Measurements from ENCODE around the gene URB2.

Gene URB2

DNA sequence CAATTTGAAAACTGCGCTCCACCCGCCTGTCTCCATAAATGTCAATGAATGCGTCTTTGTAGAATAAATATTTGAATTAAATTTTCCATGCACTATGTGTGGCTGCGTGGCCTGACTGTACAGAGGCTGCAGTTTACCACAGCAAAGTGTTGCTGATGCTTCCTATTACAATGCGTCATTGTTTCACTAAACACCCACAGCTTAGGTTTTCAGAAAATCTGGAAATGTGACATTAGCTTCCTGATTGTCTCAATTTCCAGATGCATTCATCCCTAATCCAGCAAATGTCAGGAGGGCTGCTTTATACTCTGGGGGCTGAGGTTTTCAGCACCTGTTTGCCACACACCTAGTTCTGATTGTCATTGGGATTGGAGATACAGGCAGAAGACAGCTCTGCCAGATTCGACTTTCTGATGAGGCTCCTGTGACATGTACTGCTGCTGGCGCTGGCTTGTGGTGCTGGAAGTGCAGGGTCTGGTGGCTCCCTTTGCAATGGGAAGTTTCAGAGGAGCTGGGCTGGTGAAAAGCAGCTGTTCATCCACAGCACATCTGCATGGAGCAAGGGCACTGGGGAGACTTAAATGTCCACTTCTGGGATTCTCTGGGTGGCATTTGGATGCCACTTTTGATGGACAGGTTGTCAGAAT lies 40.0 kb downstream of the URB2 start:
- no peak for TF ChIP-seq CTCF (conservative IDR thresholded peaks at IDR 0.05; ENCODE audit: control insufficient read depth, insufficient read depth, low read depth, low read length)
- DNase-seq (ENCODE audit: low read depth) = no peak
- H3K4me3 ChIP-seq (ENCODE audit: control insufficient read depth, low read depth, low read length) = no peak overlapping the region

DNA sequence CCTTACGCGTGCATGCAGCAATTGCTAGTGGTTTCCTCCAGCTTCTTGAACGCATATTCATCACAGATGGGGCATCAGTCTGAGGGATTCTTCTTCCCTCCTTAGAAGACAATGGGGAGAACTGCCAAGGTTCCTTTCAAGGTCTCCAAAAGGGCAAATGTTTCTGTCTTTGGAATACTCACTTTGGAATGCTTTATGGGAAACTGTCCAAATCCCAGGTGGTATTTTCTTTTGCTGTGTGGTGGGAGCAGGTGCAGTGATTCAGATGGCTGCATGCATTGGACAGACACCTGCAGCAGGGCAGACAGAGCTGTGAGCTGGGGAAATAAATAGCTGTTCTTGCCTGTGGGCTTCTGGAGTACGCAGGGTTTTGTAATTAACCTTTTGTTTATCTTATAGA lies 40.5 kb downstream of the URB2 start:
- H3K4me3 ChIP-seq (ENCODE audit: control insufficient read depth, low read depth, low read length) = no peak overlapping the region
- DNase-seq (ENCODE audit: low read depth) = no peak
- no peak for TF ChIP-seq CTCF (conservative IDR thresholded peaks at IDR 0.05; ENCODE audit: control insufficient read depth, insufficient read depth, low read depth, low read length)

DNA sequence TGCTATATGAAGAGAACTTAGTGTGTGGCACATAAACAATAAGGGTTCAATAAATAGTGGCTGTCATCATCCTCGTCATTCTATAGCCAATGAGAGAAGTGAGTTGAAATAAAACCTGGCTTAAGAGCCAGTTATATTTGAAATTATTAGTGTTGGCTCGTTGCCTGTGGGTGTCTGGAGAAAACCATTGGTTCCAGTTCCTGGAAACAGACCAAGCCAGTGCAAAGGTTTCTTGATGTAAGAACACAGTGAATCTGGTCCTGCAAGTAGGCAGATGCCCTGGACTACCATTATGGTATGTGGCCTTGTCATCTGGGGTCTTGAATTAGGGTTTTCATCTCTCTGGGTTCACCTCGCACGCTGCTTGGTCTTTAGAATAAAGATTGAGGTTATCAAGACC lies 43.3 kb downstream of the URB2 start:
- H3K4me3 ChIP-seq (ENCODE audit: control insufficient read depth, low read depth, low read length) = no peak overlapping the region
- no peak for TF ChIP-seq CTCF (conservative IDR thresholded peaks at IDR 0.05; ENCODE audit: control insufficient read depth, insufficient read depth, low read depth, low read length)
- peak; percentile 56 for DNase-seq (ENCODE audit: low read depth)

DNA sequence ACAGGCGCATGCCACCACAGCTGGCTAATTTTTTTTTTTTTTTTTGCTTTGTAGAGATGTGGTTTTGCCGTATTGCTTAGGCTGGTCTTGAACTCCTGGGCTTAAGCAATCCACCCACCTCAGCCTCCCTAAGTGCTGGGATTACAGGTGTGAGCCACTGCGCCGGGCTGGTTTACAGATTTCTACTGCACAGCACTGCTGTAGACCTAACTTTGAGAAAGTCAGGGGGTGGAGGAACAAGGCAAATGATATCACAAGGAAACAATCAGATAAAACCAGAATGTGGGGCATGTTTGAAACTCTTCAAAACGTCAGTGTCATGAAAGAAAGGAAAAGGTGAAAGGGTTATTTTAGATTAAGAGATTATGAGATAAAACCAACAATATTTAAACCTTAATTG lies 45.3 kb downstream of the URB2 start:
- DNase-seq (ENCODE audit: low read depth) = no peak
- no peak overlapping the region for H3K4me3 ChIP-seq (ENCODE audit: control insufficient read depth, low read depth, low read length)
- TF ChIP-seq CTCF (conservative IDR thresholded peaks at IDR 0.05; ENCODE audit: control insufficient read depth, insufficient read depth, low read depth, low read length) = no peak

- no peak for DNase-seq (ENCODE audit: low read depth)
- no peak overlapping the region for H3K4me3 ChIP-seq (ENCODE audit: control insufficient read depth, low read depth, low read length)
- no peak for TF ChIP-seq CTCF (conservative IDR thresholded peaks at IDR 0.05; ENCODE audit: control insufficient read depth, insufficient read depth, low read depth, low read length)
These were observed 46.2 kb downstream of the URB2 start for GRCh38 chr1:229672246-229672645.

GRCh38 chr1:229674042-229674441 lies 48.0 kb downstream of the URB2 start:
- no peak for DNase-seq (ENCODE audit: low read depth)
- TF ChIP-seq CTCF (conservative IDR thresholded peaks at IDR 0.05; ENCODE audit: control insufficient read depth, insufficient read depth, low read depth, low read length) = no peak

GRCh38 chr1:229675396-229675795 lies 49.3 kb downstream of the URB2 start:
- DNase-seq (ENCODE audit: low read depth) = no peak
- H3K4me3 ChIP-seq (ENCODE audit: control insufficient read depth, low read depth, low read length) = no peak overlapping the region
- TF ChIP-seq CTCF (conservative IDR thresholded peaks at IDR 0.05; ENCODE audit: control insufficient read depth, insufficient read depth, low read depth, low read length) = no peak

More at GRCh38 chr1:229674042-229674441, 48.0 kb downstream of the URB2 start:
- no peak overlapping the region for H3K4me3 ChIP-seq (ENCODE audit: control insufficient read depth, low read depth, low read length)
